GM18909 (cell line): ENCODE data around the gene IQCN.
A peak's percentile ranks its signal among the peaks of the same experiment; 100 is the strongest.

Source experiments
- ATAC-seq: cut with Tn5 transposase; IDR thresholded peaks from one replicate; pipeline ENCODE4 v1.9.1; 2021; ENCODE audit warnings: mild to moderate bottlenecking; ENCODE audit not compliant: unreplicated experiment, poor library complexity

Gene IQCN

GRCh38 chr19:18287836-18288772 is 13.9 kb upstream of the IQCN start:
- ATAC-seq, result no peak

DNA sequence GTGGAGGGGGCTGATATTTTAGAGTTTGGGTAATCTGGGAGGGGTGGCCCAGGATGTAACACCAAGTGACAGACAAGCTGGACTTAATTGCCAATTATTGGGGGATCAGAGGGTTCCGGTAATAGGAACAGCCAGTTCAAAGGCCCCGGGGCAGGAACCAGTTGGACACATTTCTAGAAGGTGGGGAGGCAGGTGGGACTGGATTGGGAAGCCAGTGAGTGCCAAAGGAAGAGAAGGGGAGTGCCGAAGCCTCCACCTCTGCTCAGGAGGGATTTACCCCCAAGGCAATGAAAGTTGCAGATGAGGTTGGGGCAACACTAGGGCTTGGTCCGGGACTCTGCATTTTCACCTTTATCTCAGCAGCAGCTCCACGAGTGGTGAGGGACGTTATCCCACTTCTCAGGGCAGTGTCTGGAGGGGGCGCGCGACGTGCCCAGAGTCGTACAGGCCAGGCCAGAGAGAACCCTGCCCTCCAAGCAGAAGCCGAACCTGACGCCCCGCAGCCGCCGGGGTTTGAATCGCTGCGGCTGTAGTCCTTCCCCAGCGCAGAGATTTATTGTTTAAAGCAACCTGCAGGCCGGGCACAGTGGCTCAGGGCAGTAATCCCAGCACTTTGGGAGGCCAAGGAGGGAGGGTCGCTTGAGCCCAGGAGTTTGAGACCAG is 12.9 kb upstream of the IQCN start:
- no peak for ATAC-seq

- ATAC-seq, result no peak
Observed at GRCh38 chr19:18284712-18285360, 10.6 kb upstream of the IQCN start.

DNA sequence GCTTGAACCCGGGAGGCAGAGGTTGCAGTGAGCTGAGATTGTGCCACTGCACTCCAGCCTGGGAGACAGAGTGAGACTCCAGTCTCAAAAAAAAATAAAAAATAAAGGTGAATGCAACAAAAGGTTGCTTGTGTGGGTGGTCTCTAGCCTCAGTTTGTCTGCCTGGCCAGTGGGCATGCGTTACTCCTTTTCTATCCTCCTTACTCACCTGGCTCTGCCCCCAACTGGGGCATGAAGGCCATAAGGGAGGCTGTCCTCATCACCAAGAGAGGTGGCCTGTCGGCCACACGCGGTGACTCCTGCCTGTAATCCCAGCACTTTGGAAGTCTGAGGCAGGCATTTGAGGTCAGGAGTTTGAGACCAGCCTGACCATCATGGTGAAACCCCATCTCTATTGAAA is 9.1 kb upstream of the IQCN start:
- no peak for ATAC-seq

- no peak for ATAC-seq
Observed at GRCh38 chr19:18282788-18283141, 8.5 kb upstream of the IQCN start.

GRCh38 chr19:18282021-18282787 is 8.0 kb upstream of the IQCN start:
- no peak for ATAC-seq

GRCh38 chr19:18281082-18282020 is 7.1 kb upstream of the IQCN start, which contains the start of gene JUND:
Gene JUND (minus strand): TSS chr19:18281622. CDS start chr19:18281484, 138 bp downstream.
- ATAC-seq, result peak; percentile 63

- peak; percentile 19 for ATAC-seq
Observed at GRCh38 chr19:18280247-18281081, 6.2 kb upstream of the IQCN start.

DNA sequence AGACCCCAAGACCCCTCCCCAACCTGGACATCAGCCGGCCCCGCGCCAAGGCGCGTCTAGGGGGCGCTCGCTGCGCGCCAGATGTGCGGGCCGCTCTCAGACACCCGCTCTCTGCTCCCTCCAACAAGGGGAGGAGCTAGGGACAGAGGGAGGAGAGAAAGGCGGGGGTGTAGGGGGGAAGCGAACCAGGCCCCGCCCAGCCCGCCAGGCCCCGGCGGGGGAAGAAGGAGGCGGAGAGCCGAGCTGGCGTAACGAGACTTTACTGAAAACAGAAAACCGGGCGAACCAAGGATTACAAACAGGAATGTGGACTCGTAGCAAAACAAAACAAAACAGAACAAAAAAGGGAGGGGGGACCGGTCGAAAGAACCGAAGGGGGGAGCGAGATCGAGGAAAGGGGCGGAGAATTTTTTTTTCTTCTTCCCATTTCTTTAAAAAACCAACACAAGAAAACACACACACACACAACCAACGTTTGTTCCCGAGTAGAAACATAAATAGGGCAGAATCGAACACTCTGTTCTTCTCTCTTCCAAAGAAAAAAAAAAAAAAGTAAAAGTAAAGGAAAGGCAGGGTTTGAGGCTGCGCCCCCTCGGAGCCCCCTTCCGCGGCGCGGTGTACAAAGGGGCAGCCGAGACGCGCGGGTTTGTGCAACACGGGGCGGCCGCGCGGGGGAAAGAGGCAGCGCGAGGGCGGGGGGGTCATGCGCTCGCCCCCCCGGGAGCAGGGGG is 5.4 kb upstream of the IQCN start:
- peak; percentile 23 for ATAC-seq

GRCh38 chr19:18279266-18279515 is 4.9 kb upstream of the IQCN start:
- ATAC-seq, result no peak

- ATAC-seq, result no peak
Observed at GRCh38 chr19:18278521-18279265, 4.4 kb upstream of the IQCN start.

- no peak for ATAC-seq
Observed at GRCh38 chr19:18274781-18275356, 617 bp upstream of the IQCN start.

GRCh38 chr19:18273561-18274218 is 562 bp downstream of the IQCN start:
- ATAC-seq, result no peak

GRCh38 chr19:18271433-18271841 is 2.8 kb downstream of the IQCN start:
- no peak for ATAC-seq

- no peak for ATAC-seq
Observed at GRCh38 chr19:18270326-18270725, 3.9 kb downstream of the IQCN start.

GRCh38 chr19:18269070-18269723 is 5.1 kb downstream of the IQCN start:
- ATAC-seq, result no peak
